DMS53 treated with DMSO at 0.1 percent for 48 hours (cell line): Measurements from ENCODE around the gene SCN10A.

Experiments used
- DNase-seq: peaks from one replicate; lab custom pipeline; 2025; ENCODE audit not compliant: unreplicated experiment; lab: John Stamatoyannopoulos, UW

Gene SCN10A

DNA sequence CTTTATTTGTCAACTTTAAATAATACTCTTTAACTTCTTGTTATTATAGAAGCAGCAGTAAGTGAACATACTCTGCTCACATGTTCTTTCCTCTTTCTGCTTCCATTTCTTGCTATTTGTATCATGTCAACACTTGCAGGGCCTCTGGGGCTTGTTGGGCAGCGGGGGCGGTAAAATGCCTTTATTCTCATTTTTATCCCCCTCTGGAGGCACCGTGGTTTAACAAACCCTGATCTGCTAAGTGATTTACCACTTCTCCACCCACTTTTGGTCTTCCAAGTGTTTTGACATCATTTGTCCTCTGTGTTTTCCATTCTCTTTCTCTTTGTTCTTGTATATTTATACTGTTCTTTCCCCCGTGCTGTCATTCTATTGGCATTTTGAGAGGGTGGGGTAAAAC is 33.9 kb downstream of the SCN10A start:
- no peak for DNase-seq

- DNase-seq, result no peak
These were observed 42.5 kb downstream of the SCN10A start for GRCh38 chr3:38773528-38773927.

DNA sequence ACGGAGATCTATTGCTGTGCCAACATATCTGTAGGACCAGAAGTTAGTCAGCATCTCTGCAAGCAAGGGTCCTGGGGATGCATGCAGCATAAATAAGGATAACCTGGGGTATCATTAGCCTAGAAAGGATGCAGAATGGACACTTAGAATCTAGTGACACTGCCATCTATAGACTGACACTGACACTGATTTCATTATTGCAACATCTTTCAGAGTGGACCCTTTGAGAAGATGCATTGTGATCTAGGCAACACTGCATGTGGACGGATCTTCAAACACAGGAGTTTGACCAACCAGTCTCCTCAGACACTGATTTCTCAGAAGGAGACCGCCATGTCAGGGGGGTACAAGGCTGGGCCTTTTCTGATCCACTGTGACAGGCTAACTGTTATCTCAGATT is 52.4 kb downstream of the SCN10A start:
- no peak for DNase-seq

DNA sequence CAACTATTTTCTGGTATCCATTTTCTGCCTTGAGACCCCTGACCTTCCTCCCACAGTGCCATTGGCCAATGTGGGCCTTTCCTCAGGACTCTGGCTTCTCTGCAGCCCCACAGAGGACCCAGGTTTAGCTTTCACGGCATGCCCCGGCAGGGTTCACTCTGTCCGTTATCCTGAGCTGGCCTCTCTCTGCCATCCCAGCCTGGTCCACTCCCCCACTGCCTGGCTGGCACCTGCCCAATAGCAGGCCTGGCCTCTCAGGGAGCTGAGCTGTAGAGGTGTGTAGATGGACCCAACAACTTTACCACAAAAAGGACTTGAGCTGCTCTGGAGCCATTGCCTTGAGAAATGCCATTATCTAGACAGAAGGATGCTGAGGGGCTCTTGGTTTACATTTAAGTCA is 57.5 kb downstream of the SCN10A start:
- DNase-seq, result no peak

DNA sequence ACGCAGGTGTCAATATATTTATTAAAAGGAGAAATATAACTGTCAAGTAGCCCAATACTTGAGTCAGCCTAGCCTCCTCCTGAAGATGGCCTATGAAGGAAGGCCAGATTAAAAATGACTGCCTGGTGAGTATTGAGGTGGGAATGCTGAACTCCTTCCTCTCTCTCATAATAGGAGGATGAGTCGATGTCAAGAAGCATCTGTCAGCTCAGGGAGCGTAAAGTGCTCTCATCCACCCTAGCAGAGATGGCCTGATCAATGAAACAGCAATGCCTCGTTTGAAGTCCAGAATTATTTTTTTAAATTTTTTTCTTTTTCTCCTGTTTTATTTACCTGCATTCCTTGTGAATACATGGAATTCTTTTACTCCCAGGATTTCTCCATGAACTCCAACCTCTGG is 58.3 kb downstream of the SCN10A start:
- DNase-seq, result no peak

- no peak for DNase-seq
These were observed 59.1 kb downstream of the SCN10A start for GRCh38 chr3:38756892-38757291.

GRCh38 chr3:38755130-38755529 is 60.9 kb downstream of the SCN10A start:
- DNase-seq, result no peak

DNA sequence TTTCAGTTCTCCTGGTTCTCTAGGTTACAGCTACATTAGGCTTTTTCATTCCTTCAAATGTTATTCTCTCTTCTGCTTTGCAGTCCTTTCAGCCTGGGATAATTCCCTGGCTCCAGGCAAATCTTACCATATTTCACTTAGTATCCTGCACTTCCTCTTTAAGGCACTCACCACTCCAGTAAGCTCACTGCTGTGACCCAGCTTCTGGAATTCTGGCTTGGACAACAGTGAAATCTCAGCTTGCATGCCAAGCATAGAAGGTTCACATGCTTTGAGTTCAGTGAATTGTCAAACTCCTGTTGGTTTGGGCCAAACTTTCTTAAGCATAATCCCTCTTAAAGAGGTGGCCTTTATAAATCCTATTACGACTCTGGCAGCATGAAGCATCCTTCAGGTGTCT is 69.4 kb downstream of the SCN10A start:
- no peak for DNase-seq

DNA sequence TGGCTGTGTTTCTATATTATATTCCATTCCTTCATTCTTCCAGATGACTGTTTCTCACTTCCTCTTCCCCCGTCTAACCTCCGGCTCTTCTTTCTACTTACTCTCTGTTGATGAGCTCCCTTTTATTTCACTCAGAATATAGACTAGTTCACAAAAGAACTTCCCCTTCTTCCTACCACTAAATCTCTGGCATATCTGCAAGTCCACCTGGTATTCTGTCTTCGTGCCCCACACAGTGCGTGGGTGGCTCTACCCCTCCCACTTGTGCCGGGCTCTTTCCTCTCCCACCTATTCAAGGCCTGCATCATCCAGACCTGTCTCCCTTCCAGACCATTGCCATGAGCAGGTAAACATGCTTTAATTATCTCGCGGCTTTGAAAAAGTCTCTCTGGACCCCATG is 73.0 kb downstream of the SCN10A start:
- DNase-seq, result no peak

- no peak for DNase-seq
These were observed 73.5 kb downstream of the SCN10A start for GRCh38 chr3:38742550-38742949.

GRCh38 chr3:38740537-38740936 is 75.5 kb downstream of the SCN10A start:
- DNase-seq, result no peak

DNA sequence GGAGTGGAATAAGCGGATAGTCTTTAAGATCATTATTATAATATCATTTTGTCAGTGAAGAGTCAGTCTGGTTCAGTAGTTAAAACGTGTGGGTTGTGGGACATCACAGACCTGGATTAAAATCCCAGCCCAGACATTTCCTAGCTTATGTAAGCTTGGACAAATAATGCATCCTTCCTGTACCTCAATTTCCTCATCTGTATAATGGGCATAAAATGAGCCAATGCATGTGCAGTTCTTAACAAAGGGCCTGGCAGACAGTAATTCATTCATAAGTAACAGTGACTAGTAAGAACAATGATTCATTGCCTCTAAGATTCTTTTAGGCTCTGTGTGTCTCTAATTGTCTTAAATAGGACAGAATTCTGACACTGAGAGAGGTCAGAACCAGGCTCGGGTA is 76.1 kb downstream of the SCN10A start:
- DNase-seq, result no peak

DNA sequence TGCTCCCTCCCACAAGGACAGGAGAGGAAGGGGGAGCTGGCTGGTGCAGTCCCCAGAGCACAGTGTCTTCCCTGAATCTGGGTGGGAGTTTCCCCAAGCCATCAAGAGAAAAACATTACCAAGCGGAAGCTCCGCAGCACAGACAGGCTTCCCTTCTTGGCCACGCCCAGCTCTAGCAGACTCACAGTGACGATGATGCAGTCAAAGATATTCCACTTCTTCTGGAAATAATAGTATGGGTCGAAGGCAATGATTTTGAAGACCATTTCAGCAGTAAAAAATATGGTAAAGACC is 76.7 kb downstream of the SCN10A start:
- DNase-seq, result no peak

- no peak for DNase-seq
These were observed 77.2 kb downstream of the SCN10A start for GRCh38 chr3:38738630-38739395.

DNA sequence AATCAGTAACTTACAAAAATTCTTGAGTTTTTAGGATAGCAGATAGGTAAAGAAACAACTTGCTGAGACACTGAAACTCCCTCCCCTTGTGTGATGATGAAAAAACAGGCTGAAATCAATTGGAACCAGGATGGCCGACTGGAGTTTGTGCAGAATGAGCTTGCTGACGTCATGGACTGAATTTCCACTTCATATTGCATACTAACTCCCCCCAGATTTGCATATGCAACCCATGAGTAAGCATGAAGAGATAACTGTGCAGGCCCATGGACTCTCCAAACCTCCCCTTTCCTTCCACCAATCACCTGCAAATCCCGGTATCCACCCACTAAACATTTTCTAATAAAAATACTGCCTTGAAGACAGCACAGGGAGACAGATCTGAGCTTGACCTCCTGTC is 84.5 kb downstream of the SCN10A start:
- DNase-seq, result no peak

DNA sequence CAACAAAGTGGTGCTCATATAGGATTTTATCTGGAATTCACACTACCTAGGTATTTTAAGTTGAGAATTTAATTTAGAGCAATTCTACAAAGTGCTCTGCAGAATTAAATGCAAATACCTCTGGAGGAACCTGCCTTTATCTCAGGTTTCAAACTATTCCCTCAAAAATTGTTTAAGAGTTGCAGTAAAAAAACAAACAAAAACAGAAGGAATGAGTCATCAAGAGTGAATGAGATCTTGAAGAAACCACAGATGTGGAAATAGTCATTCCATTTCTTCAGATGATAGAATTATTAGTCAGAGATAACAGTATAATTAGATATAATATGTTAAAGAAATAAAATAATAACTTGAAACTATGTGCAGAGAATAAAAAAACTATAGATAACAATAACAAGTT is 85.7 kb downstream of the SCN10A start:
- no peak for DNase-seq

DNA sequence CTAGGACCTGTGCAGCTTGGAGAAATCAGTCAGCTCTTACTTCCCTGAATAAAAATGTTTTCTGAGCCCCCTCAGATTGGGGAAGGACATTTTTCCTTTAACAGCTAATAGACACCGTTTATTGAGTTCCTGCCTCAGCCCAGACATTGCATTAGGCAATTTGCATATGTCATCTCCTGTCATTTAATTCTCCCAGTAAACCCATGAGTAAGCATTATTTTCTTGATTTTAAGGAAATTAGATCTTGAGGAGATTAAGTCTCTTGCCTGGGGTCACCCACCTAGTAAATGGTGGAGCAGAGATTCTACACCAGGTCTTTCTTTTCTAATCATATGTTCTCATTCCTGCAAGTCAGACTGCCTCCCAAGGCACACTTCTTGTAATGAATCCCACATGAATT is 88.0 kb downstream of the SCN10A start:
- no peak for DNase-seq

- DNase-seq, result no peak
These were observed 89.3 kb downstream of the SCN10A start for GRCh38 chr3:38726751-38727150.

GRCh38 chr3:38725726-38726419 is 90.1 kb downstream of the SCN10A start:
- DNase-seq, result no peak

DNA sequence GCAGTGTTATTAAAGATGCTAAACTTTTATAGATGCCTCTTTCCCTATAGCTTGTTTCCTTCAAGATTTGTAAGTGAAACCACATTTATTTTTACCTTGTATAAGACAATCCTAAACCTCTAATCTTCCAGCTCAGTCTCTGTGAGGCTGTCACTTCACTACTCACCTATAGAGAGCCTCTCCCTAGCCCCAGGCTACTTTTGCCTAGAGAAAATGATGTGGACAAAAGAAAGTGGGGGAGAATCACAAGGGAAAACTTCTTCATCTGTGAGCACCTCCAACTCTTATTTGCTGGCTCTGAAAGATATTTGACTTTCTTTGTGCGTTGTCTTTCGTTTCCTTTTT is 91.7 kb downstream of the SCN10A start:
- DNase-seq, result no peak

DNA sequence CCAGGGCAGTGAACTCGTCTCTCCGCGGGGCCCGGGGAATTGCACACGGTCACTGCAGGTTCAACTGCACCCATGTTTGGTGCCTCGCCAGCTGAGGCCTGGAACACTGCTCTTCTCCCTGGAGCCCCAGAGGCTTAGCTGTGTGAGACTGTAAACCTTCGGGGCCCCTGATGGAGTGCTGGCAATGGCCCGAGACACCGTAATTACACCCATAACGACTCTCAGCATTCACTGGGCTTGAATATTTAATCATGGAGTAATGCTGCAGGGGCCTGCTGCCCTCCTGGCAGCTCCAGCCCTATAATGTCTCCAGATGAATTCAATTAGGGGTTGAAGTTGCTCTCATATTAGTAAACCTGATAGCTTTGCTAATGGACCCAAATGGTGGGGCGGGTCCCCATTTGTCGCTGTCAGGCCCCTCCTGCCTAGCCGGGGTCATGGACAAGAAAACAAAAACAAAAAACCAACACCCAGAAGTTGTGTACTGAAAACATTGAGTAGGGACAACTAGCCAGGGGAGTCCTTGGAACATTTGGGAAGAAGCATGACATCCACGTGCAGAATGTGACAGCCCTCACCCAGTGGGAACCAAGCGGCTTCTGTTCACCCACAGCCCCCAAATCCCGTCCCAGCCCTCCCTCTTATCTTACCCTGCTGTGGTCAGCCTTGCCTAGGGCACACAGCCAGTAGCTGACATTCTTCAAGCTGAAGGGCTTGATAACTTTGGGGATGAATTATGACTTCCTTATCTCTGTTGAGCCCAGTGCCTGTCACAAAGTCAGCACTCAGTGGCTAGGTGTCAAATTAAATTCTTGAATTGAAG is 92.2 kb downstream of the SCN10A start:
- no peak for DNase-seq
